Kidney tubule cell (primary cell): ENCODE measurements around the gene EEPD1.

ENCODE experiments used
- DNase-seq: peaks from one replicate; pipeline ENCODE4 v3.0.0-alpha.2; 2018; ENCODE audit warnings: low spot score

The EEPD1 gene

DNA sequence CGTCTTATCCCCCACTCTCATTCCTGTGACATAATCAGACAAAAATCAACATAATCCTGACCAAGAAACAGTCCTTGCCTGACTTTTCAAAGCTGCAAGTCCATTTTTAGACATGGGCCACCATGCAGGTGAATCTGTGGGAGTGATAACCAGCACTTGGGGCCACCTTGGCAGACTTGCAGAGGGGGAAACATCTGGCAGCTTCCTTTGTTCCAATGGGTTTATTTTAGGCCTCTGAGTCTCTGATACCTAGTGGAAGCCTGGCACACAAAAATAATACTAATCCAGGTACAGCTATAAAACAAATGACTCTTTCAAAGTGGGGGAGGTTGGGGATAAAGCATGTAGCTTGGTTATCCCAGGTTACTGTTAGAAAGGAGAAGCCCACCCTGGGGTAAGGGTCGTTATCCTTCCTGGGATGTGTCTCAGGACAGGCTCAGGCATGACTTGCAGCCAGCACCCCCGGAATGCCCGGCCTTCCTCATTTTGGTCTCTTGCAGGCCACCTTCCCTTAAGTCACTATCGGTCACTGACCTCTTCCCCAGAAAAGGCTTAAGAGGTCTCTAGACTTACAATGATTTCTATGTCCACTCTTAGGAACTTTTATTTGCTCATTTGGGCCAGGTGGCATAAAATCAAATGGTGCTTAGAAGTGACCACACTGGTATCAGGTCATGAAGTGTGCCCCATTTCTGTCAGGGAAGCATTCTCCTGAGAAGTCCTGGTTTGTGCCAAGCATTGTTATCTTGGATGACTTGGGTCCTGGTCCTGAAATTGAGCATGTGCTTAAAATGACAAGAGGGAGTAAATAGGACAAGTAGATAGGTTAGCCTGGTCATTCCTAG is 37.6 kb downstream of the EEPD1 start:
- no peak for DNase-seq

GRCh38 chr7:36191292-36191920 is 38.4 kb downstream of the EEPD1 start:
- no peak for DNase-seq

- DNase-seq = no peak
Observed at GRCh38 chr7:36192053-36192824, 39.2 kb downstream of the EEPD1 start.

DNA sequence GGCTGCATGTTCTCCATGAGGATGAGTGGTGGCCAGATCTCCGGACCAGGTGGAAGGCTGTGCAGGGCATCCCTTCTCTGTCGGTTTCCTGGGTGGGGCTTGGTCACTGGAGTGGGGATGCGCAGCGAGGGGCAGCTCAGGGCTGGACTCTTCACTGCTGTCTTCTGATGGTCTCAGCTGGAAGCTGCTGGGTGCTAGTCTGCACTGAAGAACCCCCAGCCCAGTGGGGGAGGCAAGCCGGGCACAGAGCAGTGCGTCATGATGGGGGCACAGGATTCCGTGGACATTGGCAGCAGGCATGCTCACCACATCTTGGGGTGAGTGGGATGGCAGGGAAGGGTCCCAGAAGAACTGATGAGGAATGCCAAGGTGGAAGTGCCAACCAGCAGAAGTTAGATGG is 39.8 kb downstream of the EEPD1 start:
- no peak for DNase-seq

GRCh38 chr7:36198854-36199266 is 45.8 kb downstream of the EEPD1 start:
- DNase-seq = peak; percentile 46

DNA sequence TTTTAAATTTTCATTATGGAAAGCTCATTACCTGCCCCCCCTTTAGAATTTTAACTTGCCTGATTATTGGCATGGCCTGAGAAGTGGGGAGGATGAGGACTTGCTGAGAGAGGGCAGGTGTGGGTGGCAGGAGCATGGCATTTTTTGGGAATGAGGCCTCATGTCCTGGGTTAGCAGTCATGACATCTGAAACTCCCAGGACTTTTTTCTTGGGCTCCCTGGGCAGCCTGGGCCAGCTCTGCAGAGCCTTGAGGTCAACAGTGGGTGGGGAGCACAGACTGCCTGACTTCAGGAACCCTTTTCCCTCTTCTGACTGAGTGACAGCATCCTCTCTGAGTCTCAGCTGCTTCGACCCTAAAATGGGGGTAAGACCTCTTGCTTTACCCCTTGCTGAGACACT is 46.3 kb downstream of the EEPD1 start:
- DNase-seq = no peak

GRCh38 chr7:36201122-36201723 is 48.2 kb downstream of the EEPD1 start:
- DNase-seq = peak; percentile 11

- no peak for DNase-seq
Observed at GRCh38 chr7:36202398-36202797, 49.3 kb downstream of the EEPD1 start.

DNA sequence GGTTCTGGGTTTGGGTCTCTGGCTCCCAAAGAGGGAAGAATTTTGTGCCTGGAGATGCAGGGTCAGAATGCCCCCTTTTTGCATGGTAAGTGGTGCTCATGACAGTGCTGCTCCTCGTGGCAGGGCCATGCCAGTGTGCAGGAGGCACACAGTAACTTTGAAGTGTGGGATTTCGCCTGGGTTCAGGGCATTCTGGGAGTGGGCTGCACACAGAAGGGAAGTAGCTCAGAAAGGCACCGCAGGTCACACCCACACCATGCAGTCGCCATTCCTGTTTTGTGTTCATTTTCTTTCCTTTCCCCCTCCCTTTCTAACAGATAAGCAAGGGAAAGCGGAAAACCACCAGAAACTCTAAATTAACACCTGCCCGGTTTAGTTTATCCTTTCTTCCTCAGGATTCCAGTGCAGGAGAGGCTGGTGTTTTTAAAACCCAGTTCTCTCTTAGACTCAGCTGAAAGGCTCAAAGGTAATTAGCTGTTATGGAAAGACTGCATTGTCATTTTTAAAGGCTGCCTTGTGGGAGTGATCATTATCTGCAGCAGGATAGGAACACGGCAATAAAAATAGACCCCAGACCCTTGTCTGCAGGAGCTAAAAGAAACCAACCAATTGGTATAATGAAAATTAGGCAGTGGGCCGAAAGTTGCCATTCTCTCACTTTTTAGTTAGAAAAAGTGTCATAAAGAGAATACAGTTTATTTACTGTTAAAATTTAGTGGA is 50.2 kb downstream of the EEPD1 start:
- no peak for DNase-seq

DNA sequence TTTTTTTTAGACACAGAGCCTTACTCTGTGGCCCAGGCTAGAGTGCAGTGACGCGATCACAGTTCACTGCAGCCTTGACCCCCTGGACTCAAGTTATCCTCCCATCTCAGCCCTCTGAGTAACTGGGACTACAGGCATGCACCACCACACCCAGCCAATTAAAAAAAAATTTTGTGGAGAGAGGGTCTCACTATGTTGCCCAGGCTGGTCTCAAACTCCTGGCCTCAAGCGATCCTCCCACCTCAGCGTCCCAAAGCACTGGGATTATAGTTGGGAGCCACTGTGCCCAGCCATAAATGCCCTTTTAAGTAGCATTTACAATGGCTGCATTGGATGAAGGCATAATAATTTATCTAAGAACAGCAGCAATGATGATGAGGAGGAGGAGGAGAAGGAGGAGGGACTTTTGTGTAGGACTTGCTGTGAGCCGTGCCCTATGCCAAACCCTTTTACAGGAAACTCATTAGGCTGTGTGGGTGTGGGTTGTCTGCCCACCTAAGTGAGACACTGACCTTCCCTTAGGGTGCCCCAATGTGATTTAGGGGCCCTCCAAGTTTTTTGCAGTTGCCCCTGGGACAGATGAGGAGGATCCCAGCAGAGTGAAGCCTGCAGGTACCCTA is 51.1 kb downstream of the EEPD1 start:
- DNase-seq = no peak

GRCh38 chr7:36204929-36205635 is 52.0 kb downstream of the EEPD1 start:
- DNase-seq = no peak

- no peak for DNase-seq
Observed at GRCh38 chr7:36205803-36206202, 52.7 kb downstream of the EEPD1 start.

DNA sequence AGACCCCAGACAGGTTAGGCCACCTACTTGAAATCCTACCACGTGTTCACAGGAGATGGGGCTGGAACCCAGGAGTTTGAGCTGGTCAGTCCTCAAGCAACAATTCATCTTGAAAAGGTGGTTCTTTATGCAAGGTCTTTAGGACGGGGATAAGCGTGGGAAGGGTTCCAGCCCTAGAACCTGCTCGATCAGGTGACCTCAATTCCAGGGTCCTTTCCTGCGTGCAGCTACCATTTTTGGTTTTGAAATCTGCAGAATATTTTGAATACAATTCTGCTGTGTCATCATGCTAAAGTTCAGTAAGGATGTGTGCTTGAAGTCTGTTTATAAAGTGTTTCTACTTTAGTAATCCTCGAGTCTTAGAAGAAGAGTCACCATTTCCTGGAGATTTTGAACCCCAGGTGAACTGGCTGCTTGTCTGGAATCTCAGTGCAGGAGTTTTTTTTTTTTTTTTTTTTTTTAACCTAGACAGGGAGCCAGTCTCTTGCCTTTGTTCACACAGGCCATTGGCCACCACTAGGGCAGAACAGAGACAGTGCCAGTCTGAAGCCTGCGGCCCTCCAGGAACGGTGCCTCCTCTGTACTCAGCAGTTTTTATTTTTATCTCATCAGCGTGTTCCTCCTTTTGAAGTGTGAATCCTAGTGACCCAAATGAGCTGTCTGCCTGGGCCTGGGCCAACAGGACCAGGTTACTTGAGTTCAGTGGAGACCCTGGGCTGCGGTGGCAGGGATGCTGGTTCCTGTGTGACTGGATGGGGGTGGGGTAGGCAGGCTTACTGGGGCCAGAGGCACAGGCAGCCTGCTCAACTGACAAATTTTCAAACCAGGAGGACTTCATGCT is 54.6 kb downstream of the EEPD1 start:
- DNase-seq = peak; percentile 94

DNA sequence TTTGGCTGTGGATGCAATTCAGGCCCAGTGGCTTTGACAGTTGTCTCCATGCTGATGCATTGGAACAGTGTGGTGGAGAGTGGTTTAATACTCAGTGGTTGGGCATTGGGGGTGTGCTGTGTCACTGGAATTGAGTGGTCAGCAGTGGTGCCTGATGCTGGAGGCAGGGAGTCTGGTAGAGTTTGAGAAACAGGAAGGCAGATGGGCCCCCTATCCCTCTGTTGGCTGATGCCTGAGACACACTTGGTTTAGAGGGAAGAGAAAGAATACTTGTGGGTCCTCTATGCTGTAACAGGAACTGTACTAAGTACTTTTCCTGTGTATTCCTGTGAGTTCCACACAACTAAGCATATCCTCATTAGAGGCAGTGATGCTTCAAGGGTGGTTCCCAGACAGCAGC is 55.4 kb downstream of the EEPD1 start:
- DNase-seq = peak; percentile 44

DNA sequence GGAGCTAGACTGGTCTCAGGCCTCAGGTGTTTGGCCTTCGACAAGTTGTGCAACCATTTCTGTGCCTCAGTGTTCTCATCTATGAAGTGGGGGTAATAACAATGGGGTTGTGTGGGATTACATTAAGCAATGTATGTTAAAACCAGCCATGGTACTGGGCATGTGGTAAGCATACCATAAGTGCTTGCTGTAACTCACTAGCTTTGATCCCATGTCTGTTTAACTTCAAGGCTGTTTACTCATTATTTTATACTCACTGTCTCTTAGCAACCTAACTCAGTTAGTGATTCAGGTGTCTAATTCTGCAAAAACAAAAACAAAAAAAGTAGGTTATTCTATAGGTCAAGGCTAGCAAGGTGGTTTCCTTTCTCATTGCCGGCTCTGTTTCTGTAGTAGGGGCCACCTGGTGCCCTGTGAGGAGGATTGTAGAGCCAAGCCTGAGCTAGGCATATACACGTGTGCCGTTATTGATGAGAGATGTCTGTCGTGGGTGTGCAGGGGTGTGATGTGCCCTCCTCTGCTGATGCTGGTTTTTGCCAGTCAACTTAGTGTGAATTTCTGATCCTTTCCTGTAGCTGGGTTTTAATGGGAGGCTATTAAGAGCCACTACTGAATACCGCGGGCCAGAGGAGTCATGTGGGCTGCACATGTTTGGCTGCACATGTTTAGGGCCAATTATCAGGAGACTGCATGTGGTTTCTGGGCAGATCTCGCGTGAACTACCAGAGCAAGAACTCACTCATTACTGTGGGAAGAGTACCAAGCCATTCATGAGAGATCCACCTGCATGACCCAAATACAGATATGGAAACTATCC is 56.2 kb downstream of the EEPD1 start:
- DNase-seq = peak; percentile 10

DNA sequence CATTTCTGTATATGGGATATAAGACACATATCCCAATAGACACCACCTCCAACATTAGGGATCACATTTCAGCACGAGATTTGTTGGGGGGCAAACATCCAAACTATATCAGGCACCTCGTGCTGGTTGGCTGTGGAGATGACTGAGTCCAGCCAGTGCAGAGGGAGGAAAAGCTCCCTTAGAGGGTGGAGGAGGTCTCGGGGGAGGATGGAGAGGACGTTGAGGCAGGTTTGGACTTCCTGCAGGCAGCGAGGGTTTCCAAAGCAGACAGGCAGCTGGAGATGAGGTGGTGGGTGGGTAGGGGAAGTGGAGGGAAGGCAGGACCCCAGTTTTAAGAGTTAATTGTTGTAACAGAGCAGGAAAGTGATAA is 56.7 kb downstream of the EEPD1 start:
- no peak for DNase-seq

DNA sequence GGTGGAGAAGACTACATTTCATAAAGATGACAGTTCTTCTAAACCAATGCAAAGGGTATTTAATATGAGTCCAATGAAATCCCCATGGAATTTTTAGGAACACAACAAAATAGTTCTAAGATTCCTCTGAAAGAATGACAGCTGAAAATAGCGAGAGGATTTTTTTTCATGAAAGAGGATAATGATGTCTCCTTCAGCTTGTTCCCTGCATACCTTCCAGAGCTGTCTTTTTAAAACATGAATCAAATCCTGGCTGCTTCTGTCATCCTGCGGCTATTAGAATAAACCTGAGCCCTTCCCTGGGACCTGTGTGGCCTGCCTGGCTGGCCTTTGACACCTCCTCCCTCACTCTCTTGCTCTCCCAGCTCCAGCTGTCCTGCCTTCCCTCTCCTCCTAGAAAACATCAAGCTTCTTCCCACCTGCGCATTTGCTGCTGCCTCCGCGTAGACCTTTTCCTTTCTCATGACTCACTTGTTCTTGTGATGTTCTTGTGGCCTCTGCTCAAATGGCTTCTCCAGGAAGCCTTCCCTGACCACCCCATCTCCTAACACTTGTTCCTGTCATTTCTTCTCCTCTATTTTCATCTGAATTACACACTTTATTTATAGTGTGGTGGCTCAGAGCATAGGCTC is 57.4 kb downstream of the EEPD1 start:
- no peak for DNase-seq
